Activated CD8-positive, alpha-beta T cell treated with anti-CD3 and anti-CD28 coated beads for 36 hours (primary cell): ENCODE data around the gene ATP2B1. TPM values are rescaled to one million over a fixed set of nuclear protein-coding genes. Genes with fewer than 3 reads are reported as not detected.

ENCODE experiments used
- ATAC-seq: fragments of 200-7000 bp; cut with Tn5 transposase; one replicate; pipeline ENCODE4 v1.10.0; 2021; ENCODE audit warnings: mild to moderate bottlenecking, moderate library complexity
- CTCF ChIA-PET: fragments of 350-600 bp; sonication (Branson Sonifier 250); formaldehyde crosslinking; loops from one replicate; lab custom pipeline; 2021; ENCODE audit warnings: antibody characterized with exemption; lab: Charles Lee
- POLR2A ChIA-PET: fragments of 350-600 bp; sonication (Branson Sonifier 250); formaldehyde crosslinking; loops from one replicate; lab custom pipeline; 2021; ENCODE audit warnings: antibody characterized with exemption; lab: Charles Lee
- DNase-seq: peaks from one replicate; pipeline ENCODE4 v3.0.0-alpha.2; 2020
- H3K27ac Mint-ChIP-seq: one replicate; pipeline ENCODE4 v1.8.0; 2021; ENCODE audit warnings: mild to moderate bottlenecking, mixed read lengths
- H3K27me3 Mint-ChIP-seq: one replicate; pipeline ENCODE4 v1.8.0; 2021; ENCODE audit warnings: mixed read lengths
- H3K36me3 Mint-ChIP-seq: one replicate; pipeline ENCODE4 v1.8.0; 2021; ENCODE audit warnings: low read depth, mixed read lengths
- H3K4me1 Mint-ChIP-seq: one replicate; pipeline ENCODE4 v1.8.0; 2021; ENCODE audit warnings: low read depth, mixed read lengths
- H3K4me3 Mint-ChIP-seq: one replicate; pipeline ENCODE4 v1.8.0; 2021; ENCODE audit warnings: mild to moderate bottlenecking, moderate library complexity, mixed read lengths
- H3K9me3 Mint-ChIP-seq: one replicate; pipeline ENCODE4 v1.8.0; 2021; ENCODE audit warnings: mixed read lengths
- intact Hi-C: fragments of 100-400 bp; cut with micrococcal nuclease; formaldehyde crosslinking; loops from one replicate; pipeline ENCODE4 v1.10.0; 2022
- total RNA-seq, 2 experiments: library from RNA; stranded (reverse); gene quantifications; one replicate each; pipeline ENCODE4 v1.2.3, GENCODE V29; 2021
- TF ChIP-seq, protein P1 (sequence below): fragments of 200-600 bp; IDR thresholded peaks from one replicate; pipeline ENCODE4 v1.8.0; 2022; ENCODE audit warnings: antibody characterized with exemption, mild to moderate bottlenecking

ATP2B1 gene
- total RNA-seq, 2 experiments from 2014 or later = 20.8 to 26.2 TPM

DNA sequence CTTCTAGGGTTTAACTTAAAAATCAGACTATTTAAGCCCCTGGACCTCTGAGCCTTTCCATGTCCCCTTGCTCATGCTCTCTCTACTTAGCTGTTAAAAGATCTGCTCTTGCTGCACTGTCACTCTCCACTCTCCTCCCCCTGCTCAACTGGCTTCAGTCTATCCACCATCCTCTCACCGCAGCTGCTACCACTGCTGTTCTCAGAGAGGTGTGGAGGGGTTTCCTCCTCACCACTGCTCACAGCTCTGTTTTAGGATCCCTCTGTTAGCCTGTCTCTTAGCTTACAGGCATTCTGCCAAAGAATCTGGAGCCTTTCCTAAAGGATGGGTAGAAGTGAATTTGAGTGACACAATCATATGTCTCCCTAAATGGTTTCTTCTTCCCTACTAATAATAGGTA lies 43.7 kb upstream of the ATP2B1 start:
- no peak overlapping the region for H3K4me3 Mint-ChIP-seq
- CTCF ChIA-PET = no interaction called here

DNA sequence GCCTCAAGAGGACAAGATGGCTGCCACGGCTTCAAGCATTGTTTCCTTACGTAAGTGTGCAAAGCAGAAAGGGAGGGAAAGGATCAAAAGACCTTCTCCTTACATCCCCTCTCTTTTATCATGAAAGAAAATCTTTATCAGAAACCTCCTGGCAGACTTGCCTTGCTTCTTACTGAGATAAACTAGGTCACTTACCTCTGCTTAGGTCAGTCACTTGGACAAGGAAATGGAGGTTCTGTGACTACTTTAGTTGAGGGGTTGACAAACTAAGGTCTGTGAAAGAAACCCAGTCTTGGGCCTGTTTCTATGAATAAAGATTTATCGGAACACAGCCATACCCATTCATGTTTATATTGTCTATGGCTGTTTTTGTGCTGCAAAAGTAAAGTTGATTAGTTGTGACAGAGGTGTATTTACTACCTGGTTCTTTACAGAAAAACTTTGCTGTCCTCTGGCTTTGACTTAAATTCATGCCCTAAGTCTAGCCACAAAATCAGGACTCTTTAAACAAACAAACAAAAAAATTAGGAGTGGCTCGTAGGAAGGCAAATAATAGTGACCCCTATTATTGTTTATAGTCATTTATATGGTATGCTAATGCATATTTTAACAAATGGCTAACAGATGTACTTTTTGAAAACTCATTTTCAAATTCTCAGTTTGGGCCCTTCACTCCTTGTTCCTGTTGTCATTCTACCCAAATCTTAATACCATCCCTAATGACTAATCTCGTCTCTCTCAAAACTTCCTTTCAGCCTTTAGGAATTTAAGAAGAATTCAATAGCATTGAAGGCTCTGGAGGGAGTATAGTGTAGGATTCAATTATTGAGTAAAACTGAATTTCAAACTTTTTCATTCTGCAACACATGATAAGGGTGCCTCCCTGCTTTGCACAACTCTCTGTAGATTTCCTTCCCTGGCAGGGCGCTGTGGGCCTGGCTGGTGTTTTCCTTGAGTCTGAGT lies 42.0 kb upstream of the ATP2B1 start:
- TF ChIP-seq, protein P1, sequence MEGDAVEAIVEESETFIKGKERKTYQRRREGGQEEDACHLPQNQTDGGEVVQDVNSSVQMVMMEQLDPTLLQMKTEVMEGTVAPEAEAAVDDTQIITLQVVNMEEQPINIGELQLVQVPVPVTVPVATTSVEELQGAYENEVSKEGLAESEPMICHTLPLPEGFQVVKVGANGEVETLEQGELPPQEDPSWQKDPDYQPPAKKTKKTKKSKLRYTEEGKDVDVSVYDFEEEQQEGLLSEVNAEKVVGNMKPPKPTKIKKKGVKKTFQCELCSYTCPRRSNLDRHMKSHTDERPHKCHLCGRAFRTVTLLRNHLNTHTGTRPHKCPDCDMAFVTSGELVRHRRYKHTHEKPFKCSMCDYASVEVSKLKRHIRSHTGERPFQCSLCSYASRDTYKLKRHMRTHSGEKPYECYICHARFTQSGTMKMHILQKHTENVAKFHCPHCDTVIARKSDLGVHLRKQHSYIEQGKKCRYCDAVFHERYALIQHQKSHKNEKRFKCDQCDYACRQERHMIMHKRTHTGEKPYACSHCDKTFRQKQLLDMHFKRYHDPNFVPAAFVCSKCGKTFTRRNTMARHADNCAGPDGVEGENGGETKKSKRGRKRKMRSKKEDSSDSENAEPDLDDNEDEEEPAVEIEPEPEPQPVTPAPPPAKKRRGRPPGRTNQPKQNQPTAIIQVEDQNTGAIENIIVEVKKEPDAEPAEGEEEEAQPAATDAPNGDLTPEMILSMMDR = no peak
- Mint-ChIP-seq H3K4me3 (no peak overlapping the region), H3K9me3 (no peaks in the 10 kb centered on the region), H3K4me1 (peaks cover under 1% of the 10 kb centered on the region), H3K36me3 (no peaks in the 10 kb centered on the region), H3K27me3 (no peaks in the 10 kb centered on the region), H3K27ac (no peak overlapping the region)
- no peak for DNase-seq
- ChIA-PET CTCF (interaction anchor here (1.0 kb wide), 1 partner anchor 199 kb away, joined by 3 read pairs; no protein-coding TSS in a partner anchor), POLR2A (interaction anchor here (1.0 kb wide), 1 partner anchor 41 kb away, joined by 4 read pairs; no protein-coding TSS in a partner anchor)
- no peak for ATAC-seq
- intact Hi-C loops = no loop called here

More for the DNA sequence above, 43.7 kb upstream of the ATP2B1 start:
- TF ChIP-seq, protein P1 = no peak
- Mint-ChIP-seq H3K4me1 (peaks cover 15% of the 10 kb centered on the region), H3K27me3 (no peaks in the 10 kb centered on the region), H3K9me3 (peaks cover 4% of the 10 kb centered on the region), H3K36me3 (no peaks in the 10 kb centered on the region), H3K27ac (no peak overlapping the region)
- intact Hi-C loops = no loop called here
- ATAC-seq = no peak
- POLR2A ChIA-PET = no interaction called here
- DNase-seq = no peak

DNA sequence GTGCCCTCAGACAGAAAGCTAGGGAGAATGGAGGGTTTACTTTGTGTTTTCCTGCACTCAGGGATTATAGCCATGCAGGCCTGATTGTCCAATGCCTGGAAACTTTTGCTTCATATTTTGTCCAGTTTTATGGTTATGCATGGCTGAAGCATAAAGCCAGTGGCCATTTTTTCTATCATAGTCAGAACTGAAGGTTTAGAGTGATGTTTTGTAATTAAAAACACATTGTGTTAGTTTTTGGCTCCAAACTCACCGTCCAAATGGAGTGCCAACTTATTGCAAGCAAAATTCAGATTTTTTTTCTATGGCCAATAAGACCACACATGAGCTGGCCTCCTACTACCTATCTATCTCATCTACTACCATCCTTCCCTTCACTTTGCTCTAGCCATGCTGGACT lies 40.2 kb upstream of the ATP2B1 start:
- intact Hi-C loops = no loop called here
- H3K4me3 Mint-ChIP-seq = no peak overlapping the region
- ChIA-PET CTCF (no interaction called here), POLR2A (interaction anchor here (0.6 kb wide), 2 partner anchors 20 to 205 kb away, joined by 3 read pairs; no protein-coding TSS in a partner anchor)
- peaks cover 2% of the 10 kb centered on the region for H3K4me1 Mint-ChIP-seq
- TF ChIP-seq, protein P1 = no peak
- ATAC-seq = no peak
- no peaks in the 10 kb centered on the region for H3K9me3 Mint-ChIP-seq
- no peaks in the 10 kb centered on the region for H3K27me3 Mint-ChIP-seq
- no peak overlapping the region for H3K27ac Mint-ChIP-seq
- no peaks in the 10 kb centered on the region for H3K36me3 Mint-ChIP-seq
- DNase-seq = no peak

DNA sequence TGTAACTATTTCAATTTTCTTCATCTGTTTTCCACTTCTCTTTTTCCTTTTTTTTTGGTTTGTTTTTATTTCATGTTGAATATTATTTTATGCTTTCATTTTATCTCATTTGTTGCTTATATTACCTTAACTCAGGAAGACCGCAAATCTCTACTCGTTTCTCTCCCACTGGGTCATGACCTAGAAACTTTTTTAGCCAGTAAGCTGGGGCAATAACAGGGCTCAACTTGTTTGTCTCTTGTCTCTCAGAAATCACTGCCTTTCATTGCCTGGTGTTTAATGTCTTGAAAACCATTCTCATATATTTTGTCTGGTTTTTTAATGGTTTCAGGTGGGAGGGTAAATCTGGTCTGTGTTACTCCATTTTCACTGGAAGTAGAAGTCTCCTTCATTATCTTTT lies 36.6 kb upstream of the ATP2B1 start:
- Mint-ChIP-seq H3K9me3 (peaks cover 10% of the 10 kb centered on the region), H3K27me3 (no peaks in the 10 kb centered on the region), H3K27ac (no peak overlapping the region), H3K36me3 (peaks cover 4% of the 10 kb centered on the region), H3K4me1 (peaks cover 2% of the 10 kb centered on the region), H3K4me3 (no peak overlapping the region)
- no peak for ATAC-seq
- no peak for DNase-seq
- intact Hi-C loops = no loop called here
- TF ChIP-seq, protein P1 = no peak
- POLR2A ChIA-PET = no interaction called here
- CTCF ChIA-PET = no interaction called here
